Activated T-helper 2 cell treated with anti-CD3 and anti-CD28 coated beads, Interferon-gamma antibody, Interleukin-2, Interleukin-4, amounts not matched to agents 10 μg/mL and 5 μg/mL and 100 μg/mL, durations not matched to agents 14 hours and 24 hours and 36 hours (primary cell): ENCODE data around the gene CEACAM8. TPM values are rescaled to one million over a fixed set of nuclear protein-coding genes. Genes with fewer than 3 reads are reported as not detected.

Experiments
- total RNA-seq: library from RNA; stranded (reverse); gene quantifications from 2 replicates; pipeline ENCODE4 v1.2.3, GENCODE V29; 2022

Gene CEACAM8
- total RNA-seq, 1 donor from 2014 or later: not detected

Other genes with a start within 250 kb of the CEACAM8 start
- 0.53 TPM in 1 of 2 replicates, not detected in the other for gene CNFN, start 204.6 kb downstream of the CEACAM8 start, total RNA-seq
- gene LIPE, start 167.5 kb downstream of the CEACAM8 start, total RNA-seq: 33.0 and 35.2 TPM in 2 replicates
- gene CXCL17, start 152.0 kb downstream of the CEACAM8 start, total RNA-seq: not detected in 2 replicates
- gene CEACAM1, start 66.4 kb downstream of the CEACAM8 start, total RNA-seq: 7.1 and 8.5 TPM in 2 replicates
- not detected in 2 replicates for gene PSG3, start 145.6 kb upstream of the CEACAM8 start, total RNA-seq
- gene PSG8, start 170.8 kb upstream of the CEACAM8 start, total RNA-seq: not detected in 2 replicates